RPMI7951 (cell line): ENCODE results near the gene ERP29. TPM values are rescaled to one million over a fixed set of nuclear protein-coding genes. Genes with fewer than 3 reads are reported as not detected.
"Not testable (repeated sequence)": the region's sequence is repeated elsewhere in the genome, so short reads cannot be mapped to it uniquely, and the experiment has no call there.

Experiments used
- DNase-seq: peaks from one replicate; pipeline ENCODE4 v3.0.0-alpha.2; 2012; ENCODE audit warnings: low read depth
- total RNA-seq: library from RNA; depleted of rRNA; stranded (reverse); fragments of >200 nt; shearing (Covaris generic); gene quantifications from 2 replicates; pipeline ENCODE4 v1.2.3, GENCODE V29; 2014

ERP29 gene
- total RNA-seq, 1 experiment from 2014 or later = 48.1 TPM

GRCh38 chr12:112001576-112001975 lies 11.7 kb upstream of the ERP29 start:
- DNase-seq = no peak

DNA sequence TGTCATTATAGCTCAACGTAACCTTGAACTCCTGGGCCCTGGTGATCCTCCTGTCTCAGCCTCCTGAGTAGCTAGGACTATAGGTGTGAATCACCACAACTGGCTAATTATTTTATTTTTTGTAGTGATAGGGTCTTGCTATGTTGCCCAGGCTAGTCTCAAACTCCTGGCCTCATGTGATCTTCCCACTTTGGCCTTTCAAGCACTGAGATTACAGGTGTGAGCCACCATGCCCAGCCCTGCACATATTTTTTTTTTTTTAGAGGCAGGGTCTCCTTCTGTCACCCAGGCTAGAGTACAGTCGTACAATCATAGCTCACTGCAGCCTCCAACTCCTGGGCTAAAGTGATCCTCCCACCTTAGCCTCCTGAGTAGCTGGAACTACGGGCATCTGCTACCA lies 9.2 kb upstream of the ERP29 start:
- DNase-seq = no peak

- no peak for DNase-seq
Observed at GRCh38 chr12:112005419-112006395, 7.5 kb upstream of the ERP29 start.

DNA sequence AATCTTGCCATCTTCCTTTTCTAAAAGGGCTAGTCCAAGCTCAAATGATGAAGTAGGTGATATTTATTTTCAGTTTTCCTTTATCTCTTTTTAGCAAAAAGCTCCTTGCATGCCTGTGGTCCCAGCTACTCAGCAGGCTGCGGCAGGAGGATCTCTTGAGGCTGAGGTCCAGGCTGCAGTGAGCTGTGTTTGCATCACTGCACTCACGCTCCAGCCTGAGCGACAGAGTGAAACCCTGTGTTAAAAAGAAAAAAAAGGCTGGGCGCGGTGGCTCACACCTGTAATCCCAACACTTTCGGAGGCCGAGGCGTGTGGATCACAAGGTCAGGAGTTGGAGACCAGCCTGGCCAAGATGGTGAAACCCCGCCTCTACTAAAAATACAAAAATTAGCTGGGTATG lies 5.3 kb upstream of the ERP29 start:
- DNase-seq = no peak

- DNase-seq = no peak
Observed at GRCh38 chr12:112008918-112009317, 4.3 kb upstream of the ERP29 start.

GRCh38 chr12:112009596-112009995 lies 3.6 kb upstream of the ERP29 start:
- DNase-seq = not testable (repeated sequence)

- DNase-seq = no peak
Observed at GRCh38 chr12:112010415-112011344, 2.5 kb upstream of the ERP29 start.

DNA sequence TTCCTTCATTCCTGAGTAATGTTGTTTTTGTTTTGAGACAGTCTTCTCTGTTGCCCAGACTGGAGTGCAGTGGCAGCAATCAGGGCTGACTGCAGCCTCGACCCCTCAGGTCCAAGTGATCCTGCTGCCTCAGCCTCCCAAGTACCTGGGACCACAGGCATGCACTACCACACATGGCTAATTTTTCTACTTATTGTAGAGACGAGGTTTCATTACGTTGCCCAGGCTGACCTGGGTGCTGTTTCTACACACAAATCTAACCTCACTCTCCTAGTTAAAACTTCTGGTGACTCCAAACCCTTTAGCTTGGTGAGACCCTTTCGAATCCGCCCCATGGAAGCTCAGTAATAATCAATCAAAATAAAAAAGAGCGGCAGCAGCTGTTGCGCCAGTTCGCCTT lies 1.5 kb upstream of the ERP29 start:
- no peak for DNase-seq

DNA sequence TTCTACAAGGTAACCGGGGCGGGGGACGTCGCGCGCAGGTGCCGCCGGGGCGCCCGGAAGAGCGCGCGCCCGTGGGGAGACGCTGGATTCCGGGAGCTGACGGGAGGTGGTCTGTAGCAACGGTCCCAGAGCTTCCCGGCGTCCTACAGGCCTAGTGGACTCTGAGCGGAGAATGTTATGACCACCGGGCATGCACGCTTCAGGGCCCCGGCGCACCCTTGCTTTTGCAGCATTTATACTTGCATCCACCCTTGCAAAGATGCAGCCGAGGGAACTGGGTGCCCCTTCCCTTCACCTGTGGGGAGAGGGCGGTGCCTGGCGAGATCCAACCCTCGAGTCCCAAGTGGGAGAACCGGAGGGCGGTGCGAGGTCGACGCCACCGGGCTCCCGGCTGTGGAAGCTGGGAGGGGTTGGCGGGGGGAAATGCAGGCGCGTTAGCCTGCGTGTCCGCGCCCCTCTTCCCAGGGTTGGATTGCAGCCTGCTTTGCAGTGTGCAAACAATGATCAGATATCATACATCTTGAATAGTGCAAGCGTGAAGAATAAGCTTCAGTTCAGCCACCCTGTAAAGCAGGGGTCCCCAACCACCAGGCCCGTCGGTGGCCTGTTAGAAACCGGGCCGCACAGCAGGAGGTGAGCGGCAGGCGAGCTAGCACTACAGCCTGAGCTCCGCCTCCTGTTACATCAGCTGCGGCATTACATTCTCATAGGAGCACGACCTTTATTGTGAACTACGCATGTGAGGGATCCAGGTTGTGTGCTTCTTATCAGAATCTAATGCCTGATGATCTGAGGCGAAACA lies 576 bp downstream of the ERP29 start:
- peak; percentile 57 for DNase-seq

- DNase-seq = no peak
Observed at GRCh38 chr12:112015938-112016337, 2.7 kb downstream of the ERP29 start.

- DNase-seq = no peak
Observed at GRCh38 chr12:112017041-112017440, 3.8 kb downstream of the ERP29 start.

- DNase-seq = peak; percentile 34
Observed at GRCh38 chr12:112018571-112019237, 5.5 kb downstream of the ERP29 start.

DNA sequence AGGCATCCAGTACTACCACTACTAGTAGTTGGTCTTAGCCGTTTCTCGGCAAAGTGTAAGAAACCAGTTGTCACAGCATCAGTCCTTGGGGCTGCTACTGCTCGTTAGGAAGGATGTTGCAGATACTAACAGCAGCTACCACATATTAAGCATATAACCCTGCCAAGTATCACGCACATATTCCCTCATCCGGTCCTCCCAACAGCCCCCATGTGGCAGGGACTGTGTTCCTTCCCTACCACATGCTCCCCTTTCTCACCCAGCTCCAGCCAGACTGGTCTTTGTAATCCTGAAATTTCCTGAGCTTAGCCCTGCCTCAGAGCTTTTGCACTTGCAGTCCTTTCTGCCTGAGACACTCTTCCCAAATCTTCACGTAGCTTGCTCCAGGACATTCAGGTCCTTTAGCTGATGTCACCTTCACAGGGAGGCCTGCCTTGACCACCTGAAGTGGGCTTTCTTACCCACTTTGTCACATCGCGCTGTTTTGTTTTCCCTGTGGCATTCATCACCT lies 7.8 kb downstream of the ERP29 start:
- no peak for DNase-seq

GRCh38 chr12:112022241-112023016 lies 9.2 kb downstream of the ERP29 start:
- no peak for DNase-seq

DNA sequence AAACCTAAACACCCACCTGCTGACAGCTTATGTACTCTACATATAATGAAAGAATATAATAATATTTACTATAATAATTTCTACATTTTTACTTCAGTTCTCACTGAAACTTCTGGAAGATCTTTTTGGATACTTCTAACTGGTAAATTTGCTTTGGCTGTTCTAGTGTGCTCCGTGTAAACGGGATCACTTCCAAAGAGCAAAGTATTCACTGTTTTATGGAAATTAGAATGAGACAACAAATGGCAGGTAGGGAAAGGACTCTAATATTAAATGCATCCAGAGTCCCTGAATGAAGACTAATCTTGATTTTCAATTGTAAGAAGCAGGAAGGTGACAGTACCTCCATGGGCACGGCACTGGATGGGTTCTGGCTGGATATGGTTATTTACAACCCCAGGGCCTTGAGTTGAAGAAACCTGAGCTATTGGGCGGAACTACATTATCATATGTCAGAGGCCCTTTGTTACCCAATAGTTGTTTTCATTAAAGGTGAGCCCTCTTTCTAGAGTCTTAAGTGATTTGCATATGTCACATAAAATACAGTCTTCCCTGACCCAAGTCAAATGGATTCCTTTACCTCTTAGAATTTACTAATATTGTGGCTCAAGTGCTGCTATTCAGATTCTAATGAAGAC lies 10.7 kb downstream of the ERP29 start:
- no peak for DNase-seq

DNA sequence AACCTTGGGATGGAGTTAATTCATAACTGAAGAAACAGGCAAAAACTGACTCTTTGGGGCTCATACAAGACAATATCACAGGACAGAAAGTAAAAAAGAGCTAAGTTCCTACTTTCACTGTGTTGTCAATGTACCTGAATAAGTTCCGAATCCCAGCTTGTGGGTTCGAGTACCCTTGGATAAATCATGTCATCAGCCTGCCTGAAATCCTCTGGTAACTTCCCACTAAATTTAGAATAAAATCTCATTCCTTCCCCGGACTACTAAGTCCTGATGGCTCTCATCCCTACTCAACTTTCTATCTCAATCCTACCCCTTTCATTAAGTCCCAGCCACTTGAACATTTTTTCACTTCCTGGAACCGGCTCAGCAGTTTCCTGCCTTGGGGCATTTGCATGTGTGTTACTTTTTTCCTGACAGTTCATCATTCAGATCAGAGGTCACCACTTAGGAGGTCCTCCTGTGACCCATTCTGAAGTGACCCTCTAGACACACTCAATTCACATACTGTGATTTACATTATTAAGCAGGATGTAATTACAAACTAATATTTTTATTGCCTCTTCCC lies 12.7 kb downstream of the ERP29 start:
- DNase-seq = peak; percentile 19

- no peak for DNase-seq
Observed at GRCh38 chr12:112029301-112029700, 16.1 kb downstream of the ERP29 start.

- no peak for DNase-seq
Observed at GRCh38 chr12:112031472-112031871, 18.2 kb downstream of the ERP29 start.

DNA sequence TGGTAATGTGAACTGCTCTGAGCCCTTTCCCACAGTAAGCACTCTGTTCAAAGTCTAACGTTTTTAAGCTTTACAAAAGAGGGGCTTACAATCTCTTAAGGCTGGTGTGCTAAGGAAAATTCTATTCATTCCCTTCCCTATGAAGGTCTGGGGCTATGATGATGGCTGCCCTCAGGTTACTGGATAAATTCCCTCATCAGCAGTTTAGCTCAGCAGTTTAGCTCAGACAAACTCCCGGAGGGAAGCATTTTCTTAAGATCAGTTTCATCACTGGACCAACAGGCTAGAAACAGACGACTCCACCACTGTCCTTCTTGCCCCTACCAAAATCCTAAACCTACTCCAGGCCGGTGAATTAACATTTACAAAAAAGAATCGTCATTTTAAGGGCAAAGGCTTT lies 19.1 kb downstream of the ERP29 start:
- DNase-seq = no peak
